ENCODE measurements around the gene MRPL38. TPM values are rescaled to one million over a fixed set of nuclear protein-coding genes. Genes with fewer than 3 reads are reported as not detected.
A peak's percentile ranks its signal among the peaks of the same experiment; 100 is the strongest.
"Not testable (repeated sequence)": the region's sequence is repeated elsewhere in the genome, so short reads cannot be mapped to it uniquely, and the experiment has no call there.

Gene MRPL38
- total RNA-seq, 1 donor from 2014 or later: 133 TPM

DNA sequence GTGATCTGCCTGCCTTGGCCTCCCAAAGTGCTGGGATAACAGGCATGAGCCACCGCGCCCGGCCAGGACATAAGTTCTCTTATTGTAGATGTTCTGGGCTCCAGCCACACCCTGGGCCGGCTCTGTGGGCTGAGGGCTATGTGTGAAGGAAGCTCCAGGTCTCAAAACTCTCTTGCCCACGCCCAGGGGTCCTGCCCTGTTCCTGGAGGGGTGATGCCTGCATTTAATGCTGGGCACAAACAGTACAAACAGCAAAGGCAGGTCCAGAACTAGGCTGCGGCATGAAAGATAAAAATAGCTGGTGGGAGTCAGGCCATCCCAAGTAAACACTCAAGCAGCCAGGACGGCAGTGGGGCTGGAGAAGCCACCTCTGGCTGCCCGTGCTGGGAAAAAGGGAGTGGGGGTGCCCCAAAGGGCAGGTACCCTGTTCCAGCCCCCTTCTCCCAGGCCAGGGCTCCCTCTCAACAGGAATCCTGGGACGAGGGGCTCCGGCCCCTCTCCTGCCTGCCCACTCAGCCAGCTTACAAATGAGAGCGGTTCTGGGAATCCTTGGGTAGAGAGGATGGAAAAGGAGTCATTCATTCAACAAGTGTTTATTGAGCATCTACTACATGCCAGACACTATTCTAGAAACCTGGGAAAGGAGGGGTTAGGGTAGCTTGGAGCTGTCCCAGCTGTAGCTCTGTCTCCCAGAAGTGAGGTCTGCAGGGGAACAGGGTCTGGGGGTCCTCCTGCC lies 30.9 kb downstream of the MRPL38 start:
- TF ChIP-seq, protein P1, sequence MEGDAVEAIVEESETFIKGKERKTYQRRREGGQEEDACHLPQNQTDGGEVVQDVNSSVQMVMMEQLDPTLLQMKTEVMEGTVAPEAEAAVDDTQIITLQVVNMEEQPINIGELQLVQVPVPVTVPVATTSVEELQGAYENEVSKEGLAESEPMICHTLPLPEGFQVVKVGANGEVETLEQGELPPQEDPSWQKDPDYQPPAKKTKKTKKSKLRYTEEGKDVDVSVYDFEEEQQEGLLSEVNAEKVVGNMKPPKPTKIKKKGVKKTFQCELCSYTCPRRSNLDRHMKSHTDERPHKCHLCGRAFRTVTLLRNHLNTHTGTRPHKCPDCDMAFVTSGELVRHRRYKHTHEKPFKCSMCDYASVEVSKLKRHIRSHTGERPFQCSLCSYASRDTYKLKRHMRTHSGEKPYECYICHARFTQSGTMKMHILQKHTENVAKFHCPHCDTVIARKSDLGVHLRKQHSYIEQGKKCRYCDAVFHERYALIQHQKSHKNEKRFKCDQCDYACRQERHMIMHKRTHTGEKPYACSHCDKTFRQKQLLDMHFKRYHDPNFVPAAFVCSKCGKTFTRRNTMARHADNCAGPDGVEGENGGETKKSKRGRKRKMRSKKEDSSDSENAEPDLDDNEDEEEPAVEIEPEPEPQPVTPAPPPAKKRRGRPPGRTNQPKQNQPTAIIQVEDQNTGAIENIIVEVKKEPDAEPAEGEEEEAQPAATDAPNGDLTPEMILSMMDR (IDR thresholded peaks at IDR 0.05; ENCODE audit: partially characterized antibody, unreplicated experiment): no peak
- peaks cover 5% of the 10 kb centered on the region for H3K27me3 Mint-ChIP-seq (ENCODE audit: unreplicated experiment)
- H3K4me1 Mint-ChIP-seq (ENCODE audit: low read depth, unreplicated experiment): peaks cover 2% of the 10 kb centered on the region
- DNase-seq: no peak
- no peak overlapping the region for H3K4me3 Mint-ChIP-seq (ENCODE audit: unreplicated experiment)
- H3K9me3 Mint-ChIP-seq (ENCODE audit: unreplicated experiment): peaks cover 4% of the 10 kb centered on the region
- H3K27ac Mint-ChIP-seq (ENCODE audit: unreplicated experiment): no peak overlapping the region
- H3K36me3 Mint-ChIP-seq (ENCODE audit: unreplicated experiment): no peaks in the 10 kb centered on the region

DNA sequence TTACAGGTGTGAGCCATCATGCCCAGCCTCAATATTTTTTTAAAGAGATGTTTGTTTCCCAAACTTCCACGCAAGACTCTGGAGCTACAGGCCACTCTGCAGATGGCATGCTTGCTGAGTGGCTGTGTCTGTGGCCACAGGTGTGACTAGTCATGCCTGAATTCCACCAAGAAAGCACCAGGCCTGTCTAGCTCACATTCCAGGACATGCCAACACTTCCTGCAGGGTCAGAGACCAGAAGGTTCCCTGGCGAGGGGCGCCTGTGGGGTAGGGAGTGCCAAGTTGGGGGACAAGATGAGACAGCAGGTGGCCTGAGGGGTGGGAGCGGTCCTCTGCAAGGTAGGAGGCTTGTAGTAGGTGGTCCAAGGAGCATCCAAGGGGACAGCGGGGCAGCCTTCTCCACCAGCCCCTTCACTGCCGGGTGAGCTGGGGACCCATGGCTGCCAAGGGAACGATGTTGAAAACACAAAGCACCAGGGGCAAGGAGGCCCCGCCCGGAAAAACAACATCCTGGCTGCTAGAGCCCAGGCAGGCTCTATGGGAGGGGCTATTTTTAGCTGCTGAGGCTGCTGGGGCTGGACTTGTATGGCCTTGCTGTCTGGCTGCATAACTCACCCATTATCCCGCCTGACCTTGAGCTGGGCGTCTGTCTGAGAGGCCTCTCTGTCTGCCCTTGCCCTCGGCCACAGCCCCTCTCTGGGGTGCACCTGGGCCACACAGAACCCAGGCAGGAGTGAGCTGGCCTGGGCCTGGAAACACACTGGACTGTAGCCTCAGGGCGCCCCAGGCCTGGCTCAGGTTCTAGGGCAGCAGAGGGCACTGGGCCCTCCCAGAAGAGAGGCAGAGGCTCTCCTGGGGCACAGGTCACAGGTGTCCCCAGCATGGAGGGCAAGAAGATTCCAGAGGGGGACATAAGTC lies 32.0 kb downstream of the MRPL38 start:
- H3K4me1 Mint-ChIP-seq (ENCODE audit: low read depth, unreplicated experiment): peaks cover 2% of the 10 kb centered on the region
- TF ChIP-seq, protein P1 (IDR thresholded peaks at IDR 0.05; ENCODE audit: partially characterized antibody, unreplicated experiment): no peak
- peaks cover 4% of the 10 kb centered on the region for H3K9me3 Mint-ChIP-seq (ENCODE audit: unreplicated experiment)
- H3K36me3 Mint-ChIP-seq (ENCODE audit: unreplicated experiment): no peaks in the 10 kb centered on the region
- DNase-seq: no peak
- H3K27me3 Mint-ChIP-seq (ENCODE audit: unreplicated experiment): peaks cover 5% of the 10 kb centered on the region
- no peak overlapping the region for H3K4me3 Mint-ChIP-seq (ENCODE audit: unreplicated experiment)
- no peak overlapping the region for H3K27ac Mint-ChIP-seq (ENCODE audit: unreplicated experiment)

DNA sequence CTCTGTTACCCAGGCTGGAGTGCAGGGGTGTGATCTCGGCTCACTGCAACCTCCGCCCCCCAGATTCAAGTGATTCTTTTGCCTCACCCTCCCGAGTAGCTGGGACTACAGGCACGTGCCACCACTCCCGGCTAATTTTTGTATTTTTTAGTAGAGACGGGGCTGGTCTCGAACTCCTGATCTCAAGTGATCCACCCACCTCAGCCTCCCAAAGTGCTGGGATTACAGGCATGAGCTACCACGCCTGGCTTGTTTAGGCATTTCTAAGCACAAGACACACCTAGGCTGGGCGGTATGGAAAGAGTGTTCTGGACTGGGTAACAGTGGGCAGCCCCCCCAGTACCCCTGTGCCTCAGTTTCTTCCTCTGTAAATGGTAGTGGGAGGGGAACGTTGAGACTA lies 34.5 kb downstream of the MRPL38 start:
- not testable (repeated sequence) for H3K27me3 Mint-ChIP-seq (ENCODE audit: unreplicated experiment); H3K4me1 Mint-ChIP-seq (ENCODE audit: low read depth, unreplicated experiment); DNase-seq; H3K4me3 Mint-ChIP-seq (ENCODE audit: unreplicated experiment); H3K27ac Mint-ChIP-seq (ENCODE audit: unreplicated experiment); H3K9me3 Mint-ChIP-seq (ENCODE audit: unreplicated experiment); H3K36me3 Mint-ChIP-seq (ENCODE audit: unreplicated experiment)

DNA sequence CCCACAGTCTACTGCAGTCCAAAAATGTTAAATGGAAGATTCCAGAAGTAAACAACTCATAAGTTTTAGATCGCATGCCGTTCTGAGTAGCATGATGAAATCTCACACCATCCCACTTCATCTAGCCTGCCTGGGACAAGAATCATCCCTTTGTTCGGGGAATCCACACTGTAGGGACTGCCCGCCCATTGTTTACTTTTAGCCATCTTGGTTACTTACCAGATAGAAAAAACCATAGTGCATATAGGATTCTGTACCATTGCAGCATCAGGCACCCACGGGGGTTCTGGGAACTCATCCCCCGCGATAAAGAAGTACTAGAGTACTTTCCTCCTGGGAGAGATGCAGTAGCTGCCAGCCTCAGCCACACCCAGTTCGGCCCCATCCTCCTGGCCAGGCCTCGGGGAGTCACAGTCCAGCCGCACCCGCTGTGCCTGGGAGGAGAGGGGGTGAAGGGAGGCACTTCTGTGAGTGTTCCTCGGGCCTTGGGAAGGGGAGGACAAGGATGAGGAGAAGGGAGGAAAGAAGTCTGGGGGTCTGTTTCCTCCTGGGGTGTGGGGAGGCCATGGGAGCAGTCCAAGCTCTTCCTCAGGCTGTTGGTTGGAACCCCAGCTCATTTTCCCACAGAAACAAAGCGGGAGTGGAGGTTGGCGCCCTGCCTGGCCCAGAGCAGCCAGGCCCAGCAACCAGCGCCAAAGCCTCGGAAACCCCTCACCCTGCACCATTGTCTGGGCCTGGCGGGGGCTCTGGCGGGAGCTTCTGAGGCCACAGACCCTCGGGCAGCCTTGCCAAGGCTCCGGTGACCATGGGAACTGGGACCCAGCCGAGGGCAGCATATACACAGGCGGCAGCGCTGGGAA lies 35.2 kb downstream of the MRPL38 start:
- H3K27me3 Mint-ChIP-seq (ENCODE audit: unreplicated experiment): peaks cover 6% of the 10 kb centered on the region
- H3K27ac Mint-ChIP-seq (ENCODE audit: unreplicated experiment): no peak overlapping the region
- TF ChIP-seq, protein P1 (IDR thresholded peaks at IDR 0.05; ENCODE audit: partially characterized antibody, unreplicated experiment): no peak
- no peak overlapping the region for H3K4me3 Mint-ChIP-seq (ENCODE audit: unreplicated experiment)
- peaks cover 4% of the 10 kb centered on the region for H3K4me1 Mint-ChIP-seq (ENCODE audit: low read depth, unreplicated experiment)
- no peaks in the 10 kb centered on the region for H3K36me3 Mint-ChIP-seq (ENCODE audit: unreplicated experiment)
- H3K9me3 Mint-ChIP-seq (ENCODE audit: unreplicated experiment): peaks cover 4% of the 10 kb centered on the region
- DNase-seq: no peak

DNA sequence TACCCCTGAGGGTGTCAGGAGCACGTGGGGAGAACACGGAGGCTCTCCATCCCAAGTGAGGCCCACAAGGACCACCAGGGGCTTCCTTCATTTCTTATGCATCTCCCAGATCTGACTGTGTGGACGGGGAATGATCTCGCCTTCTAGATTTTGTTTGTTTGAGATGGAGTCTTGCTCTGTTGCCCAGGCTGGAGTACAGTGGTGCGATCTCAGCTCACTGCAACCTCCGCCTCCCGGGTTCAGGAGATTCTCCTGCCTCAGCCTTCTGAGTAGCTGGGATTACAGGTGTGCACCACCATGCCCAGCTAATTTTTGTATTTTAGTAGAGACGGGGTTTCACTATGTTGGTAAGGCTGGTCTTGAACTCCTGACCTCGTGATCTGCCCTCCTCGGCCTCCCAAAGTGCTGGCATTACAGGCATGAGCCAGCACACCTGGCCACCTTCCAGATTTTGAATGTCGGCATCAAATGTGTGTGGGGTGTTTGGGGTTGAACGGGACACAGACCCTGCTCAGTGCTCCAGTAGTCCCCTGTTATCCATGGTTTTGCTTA lies 35.9 kb downstream of the MRPL38 start:
- not testable (repeated sequence) for DNase-seq; H3K4me1 Mint-ChIP-seq (ENCODE audit: low read depth, unreplicated experiment); H3K27me3 Mint-ChIP-seq (ENCODE audit: unreplicated experiment); H3K27ac Mint-ChIP-seq (ENCODE audit: unreplicated experiment); H3K9me3 Mint-ChIP-seq (ENCODE audit: unreplicated experiment); H3K36me3 Mint-ChIP-seq (ENCODE audit: unreplicated experiment); H3K4me3 Mint-ChIP-seq (ENCODE audit: unreplicated experiment)

DNA sequence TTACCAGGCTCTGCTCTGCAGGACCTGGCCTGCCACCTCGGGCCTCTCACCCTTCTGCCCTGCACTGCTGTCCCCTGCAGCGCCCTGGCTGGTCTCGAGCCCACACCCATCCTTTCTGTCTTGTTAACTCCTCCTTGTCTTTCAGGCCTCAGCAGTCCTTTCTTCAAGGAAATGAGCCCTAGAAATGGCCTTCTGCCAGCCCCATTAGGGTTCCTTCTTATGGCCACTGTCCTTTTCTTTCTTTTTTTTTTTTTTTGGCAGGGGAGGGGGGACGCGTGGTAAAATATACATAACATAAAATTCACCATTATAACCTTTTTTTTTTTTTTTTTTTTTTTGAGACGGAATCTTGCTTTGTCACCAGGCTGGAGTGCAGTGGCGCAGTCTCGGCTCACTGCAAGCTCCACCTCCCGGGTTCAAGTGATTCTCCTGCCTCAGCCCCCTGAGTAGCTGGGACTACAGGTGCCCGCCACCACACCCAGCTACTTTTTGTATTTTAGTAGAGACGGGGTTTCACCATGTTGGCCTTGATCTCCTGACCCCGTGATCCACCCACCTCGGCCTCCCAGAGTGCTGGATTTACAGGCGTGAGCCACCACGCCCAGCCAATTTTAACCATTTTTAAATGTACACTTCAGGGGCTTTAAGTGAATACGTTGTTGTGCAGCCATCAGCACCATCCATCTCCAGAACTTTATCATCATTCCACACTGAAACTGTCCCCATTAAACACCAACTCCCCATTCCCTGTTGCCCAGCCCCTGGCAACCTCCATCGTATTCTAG lies 39.1 kb downstream of the MRPL38 start:
- not testable (repeated sequence) for H3K9me3 Mint-ChIP-seq (ENCODE audit: unreplicated experiment); H3K36me3 Mint-ChIP-seq (ENCODE audit: unreplicated experiment); H3K4me1 Mint-ChIP-seq (ENCODE audit: low read depth, unreplicated experiment); H3K4me3 Mint-ChIP-seq (ENCODE audit: unreplicated experiment); H3K27me3 Mint-ChIP-seq (ENCODE audit: unreplicated experiment); DNase-seq
- peak overlapping the region; percentile 34 for H3K27ac Mint-ChIP-seq (ENCODE audit: unreplicated experiment)

DNA sequence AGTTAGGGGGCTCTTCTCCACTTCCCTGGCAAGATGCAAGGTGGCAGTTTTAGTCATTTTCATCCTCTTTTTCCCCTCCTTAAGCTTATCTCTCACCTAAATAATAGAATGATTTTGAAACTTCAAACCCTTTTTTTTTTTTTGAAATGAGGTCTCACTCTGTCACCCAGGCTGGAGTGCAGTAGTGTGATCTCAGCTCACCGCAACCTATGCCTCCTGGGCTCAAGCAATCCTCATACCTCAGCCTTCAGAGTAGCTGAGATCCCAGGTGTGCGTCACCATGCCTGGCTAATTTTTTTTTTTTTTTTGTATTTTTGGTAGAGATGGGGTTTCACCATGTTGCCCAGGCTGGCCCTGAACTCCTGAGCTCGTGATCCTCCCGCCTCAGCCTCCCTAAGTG lies 39.8 kb downstream of the MRPL38 start:
- not testable (repeated sequence) for H3K27ac Mint-ChIP-seq (ENCODE audit: unreplicated experiment); DNase-seq; H3K9me3 Mint-ChIP-seq (ENCODE audit: unreplicated experiment); H3K4me3 Mint-ChIP-seq (ENCODE audit: unreplicated experiment); H3K27me3 Mint-ChIP-seq (ENCODE audit: unreplicated experiment); H3K4me1 Mint-ChIP-seq (ENCODE audit: low read depth, unreplicated experiment); H3K36me3 Mint-ChIP-seq (ENCODE audit: unreplicated experiment)
